GM19023 (cell line): ENCODE data around the gene ATXN7L1.
"Not testable (repeated sequence)": the region's sequence is repeated elsewhere in the genome, so short reads cannot be mapped to it uniquely, and the experiment has no call there.

ENCODE experiments used
- ATAC-seq: cut with Tn5 transposase; IDR thresholded peaks from one replicate; pipeline ENCODE4 v1.9.1; 2021; ENCODE audit warnings: mild to moderate bottlenecking, moderate library complexity; ENCODE audit not compliant: unreplicated experiment

The ATXN7L1 gene

DNA sequence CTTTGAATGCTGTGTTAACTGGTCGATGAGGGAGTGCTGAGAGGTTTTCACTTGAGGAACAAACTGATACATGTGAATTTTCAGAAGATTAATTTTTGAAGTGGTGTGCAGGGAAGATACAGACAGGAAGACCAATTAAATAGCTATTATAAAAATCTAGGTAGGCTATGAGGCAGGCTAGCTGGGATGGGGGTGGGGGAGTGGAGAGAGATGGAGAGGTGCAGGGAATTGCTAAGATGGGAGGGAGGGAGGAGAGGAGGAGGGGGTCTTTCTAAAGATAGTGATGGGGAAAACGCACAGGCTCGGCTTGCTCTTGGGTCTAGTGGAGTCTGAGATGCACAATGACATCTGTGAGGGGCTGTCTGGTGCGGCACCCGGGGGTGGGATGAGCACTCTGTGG lies 15.2 kb downstream of the ATXN7L1 start:
- ATAC-seq = no peak

DNA sequence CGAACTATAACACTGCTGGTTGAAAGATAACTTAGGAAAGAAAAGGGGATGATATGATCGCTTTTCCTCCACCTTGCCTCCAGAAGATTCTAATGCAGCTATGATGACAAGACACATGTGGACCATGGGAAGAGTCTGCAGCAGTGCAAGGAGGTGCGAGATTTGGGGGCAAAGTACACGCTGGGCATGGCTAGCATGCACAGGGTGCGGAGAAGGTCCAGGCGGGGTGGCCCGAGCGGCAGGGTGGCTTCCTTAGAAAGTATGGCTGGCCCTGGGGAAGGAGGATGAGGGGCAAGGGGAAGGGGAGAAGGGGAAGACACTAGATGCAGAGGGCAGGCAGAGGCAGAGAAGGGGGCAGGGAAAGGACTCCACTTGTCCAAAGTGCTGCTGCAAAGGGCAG lies 15.6 kb downstream of the ATXN7L1 start:
- no peak for ATAC-seq

DNA sequence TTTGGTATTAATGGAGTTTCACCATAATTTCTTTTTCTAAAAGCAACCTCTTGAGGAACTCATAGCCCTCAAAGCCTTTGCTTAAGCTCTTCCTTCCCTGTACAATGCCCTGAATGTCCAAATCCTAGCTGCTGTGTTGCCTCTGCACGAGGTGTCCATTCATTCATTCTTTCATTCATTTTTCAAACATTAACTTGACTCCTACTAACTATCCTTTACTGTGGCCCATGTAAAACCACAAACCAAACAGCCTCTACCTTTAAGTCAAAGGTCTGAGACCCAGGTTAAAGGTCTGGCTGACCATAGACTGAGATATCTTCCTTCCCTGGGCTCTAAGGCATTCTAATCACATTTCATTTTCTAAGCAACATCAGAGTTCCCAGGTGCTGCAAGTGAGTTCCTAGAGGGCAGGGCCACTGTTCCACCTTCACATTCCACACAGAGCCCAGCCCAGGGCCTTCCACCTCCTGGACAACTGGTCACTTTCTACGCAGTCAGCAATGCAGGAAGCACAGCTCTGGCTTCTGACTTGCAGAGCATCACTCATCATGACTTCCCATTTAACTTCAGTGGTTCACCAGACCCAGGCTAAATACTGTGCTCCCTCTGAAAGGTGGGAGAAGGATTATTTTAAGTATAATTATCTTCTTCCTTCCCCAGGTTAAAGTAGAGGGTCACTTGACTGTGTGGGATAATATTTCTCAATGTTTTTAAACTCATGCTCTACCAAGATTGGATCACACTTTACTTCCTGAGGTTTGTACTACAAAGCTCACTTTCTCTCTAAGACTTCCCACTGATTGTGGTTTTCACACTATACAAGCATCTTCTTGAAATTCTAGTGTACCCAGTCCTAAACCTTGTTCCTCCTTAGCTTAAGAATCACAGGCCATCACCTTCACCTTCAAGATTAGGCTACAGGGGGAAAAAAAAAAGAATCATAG lies 19.1 kb downstream of the ATXN7L1 start:
- ATAC-seq = no peak

GRCh38 chr7:105854498-105854897 lies 21.9 kb downstream of the ATXN7L1 start:
- no peak for ATAC-seq

DNA sequence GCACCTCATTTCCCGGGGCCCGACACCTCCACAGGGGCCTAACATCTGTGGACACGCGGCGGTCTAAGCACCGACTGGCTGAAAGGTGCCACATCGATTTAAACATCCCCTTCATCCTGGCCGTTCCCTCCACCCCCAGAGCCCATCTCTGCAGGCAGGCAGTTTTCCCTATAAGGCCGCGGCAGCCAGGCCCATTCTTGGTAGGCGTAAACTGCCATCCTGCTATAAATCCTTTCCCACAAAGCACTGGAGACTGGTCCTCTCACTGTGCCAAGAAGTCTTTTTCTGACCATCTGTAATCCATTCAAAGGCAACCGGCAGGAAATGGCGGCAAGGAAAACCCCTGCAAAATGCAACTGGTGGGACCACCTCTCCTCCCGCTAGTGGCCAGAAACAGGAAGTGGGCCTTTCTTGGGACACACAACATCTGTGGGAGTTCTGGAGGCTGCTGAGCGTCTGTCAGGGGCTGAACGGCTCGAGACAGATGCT lies 22.4 kb downstream of the ATXN7L1 start:
- ATAC-seq = no peak

DNA sequence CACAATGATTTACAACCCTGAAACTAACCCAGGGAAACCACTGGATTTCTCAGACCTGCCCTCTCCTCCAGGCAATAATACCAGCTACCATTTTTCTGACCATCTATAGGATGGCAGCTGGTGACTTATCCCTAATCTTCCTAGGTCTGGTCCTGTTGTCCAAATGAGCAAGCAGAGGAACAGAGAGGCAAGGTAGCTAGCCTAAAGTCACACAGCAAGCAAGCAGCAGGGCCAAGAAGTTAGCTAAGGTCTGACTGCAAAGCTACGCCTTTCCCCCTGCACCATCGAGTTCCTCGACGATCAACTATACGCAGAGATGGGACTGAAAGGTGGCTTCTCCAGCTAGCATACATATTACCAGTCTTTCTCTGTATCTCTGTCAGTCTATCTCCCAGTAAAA lies 25.3 kb downstream of the ATXN7L1 start:
- ATAC-seq = no peak

DNA sequence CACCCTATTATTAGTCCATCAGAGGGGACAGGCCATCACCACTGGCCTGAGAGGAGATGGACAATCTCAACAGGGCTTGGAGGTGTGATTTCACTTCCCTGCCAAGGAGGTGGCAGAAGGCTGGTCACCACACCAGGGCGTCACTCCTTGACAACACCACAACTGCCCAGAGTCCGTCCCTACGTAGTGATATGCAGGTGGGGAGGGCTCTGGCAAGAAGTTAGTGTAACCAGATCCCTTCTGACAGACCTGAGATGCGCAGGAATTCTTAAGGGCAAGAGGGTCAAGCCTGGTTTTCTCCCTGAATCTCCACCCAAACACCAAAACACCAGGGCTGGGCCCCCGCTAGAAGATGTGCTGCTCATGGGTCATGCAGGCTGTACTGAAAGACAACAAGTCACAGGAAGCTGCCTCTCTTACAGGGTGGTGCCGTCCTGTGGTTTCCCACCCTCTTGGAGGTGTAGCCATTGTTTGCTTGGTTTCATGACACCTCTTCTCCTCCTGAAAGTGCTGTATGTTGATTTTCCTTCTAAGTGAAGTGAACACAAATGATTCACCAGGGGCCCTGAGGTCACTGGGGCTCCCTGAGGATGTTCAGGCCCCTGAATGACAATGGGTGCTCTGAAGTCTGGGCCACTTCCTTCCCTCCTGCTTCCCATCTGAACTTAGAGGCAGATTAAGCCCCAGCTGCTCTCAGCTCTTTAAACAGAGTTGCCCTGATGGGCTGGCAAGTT lies 27.1 kb downstream of the ATXN7L1 start:
- no peak for ATAC-seq

DNA sequence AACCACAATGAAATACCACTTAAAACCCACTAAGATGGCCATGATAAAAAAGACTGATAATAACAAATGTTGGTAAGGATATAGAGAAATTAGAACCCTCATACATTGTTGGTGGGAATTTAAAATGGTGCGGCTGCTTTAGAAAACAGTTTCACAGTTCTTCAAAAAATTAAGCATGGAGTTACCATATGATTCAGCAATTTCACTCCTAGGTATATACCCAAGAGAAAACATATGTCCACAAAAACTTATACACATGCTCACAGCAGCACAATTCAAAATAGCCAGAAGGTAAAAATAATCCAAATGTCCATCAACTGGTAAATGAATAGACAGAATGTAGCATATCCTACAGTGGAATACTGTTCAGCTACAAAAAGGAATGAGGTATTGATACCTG lies 30.0 kb downstream of the ATXN7L1 start:
- no peak for ATAC-seq

DNA sequence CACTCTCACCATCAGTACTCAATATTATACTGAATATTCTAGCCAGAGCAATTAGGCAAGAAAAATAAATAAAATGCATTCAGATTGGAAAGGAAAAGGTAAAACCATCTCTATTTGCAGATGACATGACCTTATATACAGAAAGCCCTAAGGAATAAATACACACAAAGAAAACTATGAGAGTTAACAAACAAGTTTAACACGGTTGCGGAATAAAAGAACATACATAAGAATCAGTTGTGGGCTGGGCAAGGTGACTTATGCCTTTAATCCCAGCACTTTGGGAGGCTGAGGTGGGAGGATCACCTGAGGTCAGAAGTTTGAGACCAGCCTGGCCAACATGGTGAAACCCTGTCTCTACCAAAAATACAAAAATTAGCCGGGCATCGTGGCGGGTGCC lies 31.7 kb downstream of the ATXN7L1 start:
- ATAC-seq = not testable (repeated sequence)

DNA sequence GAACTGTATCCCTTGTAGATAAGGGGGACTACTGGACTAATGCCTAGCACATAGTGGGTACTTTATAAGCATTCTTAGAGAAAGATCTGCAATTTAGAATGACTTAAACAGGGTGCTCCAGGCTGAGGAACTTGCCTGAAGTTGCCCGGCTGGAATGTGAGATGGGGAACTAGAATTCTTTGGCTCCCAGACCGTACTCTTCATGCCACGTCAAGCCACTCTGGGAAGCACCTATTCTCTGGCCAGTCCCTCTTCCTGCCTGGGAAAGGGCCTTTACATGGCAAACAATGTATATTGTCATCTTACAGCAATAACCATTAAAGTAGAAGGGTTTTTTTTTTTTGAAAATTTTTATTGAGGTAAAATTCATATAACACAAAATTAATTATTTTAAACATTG lies 34.5 kb downstream of the ATXN7L1 start:
- no peak for ATAC-seq

GRCh38 chr7:105840981-105841749 lies 35.2 kb downstream of the ATXN7L1 start:
- no peak for ATAC-seq

DNA sequence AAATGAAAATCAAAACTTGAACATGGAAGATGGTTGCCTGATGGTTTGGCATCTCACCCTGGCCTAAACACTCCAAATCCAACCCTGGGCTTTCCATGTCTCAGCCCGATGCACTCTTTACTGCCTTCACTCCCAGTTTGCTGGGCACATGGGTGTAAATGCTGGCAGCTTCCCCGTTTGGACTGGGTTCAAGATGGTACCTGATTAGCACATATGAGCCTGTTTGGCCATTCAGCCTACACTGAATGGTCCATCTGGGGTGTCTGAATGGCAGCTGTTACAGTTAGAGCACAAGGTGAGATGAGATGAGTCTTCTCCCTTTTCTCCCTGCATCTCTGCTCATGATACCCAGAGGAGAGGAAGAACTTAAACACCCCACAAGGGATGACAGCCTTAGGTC lies 37.1 kb downstream of the ATXN7L1 start:
- no peak for ATAC-seq

GRCh38 chr7:105838627-105839231 lies 37.7 kb downstream of the ATXN7L1 start:
- no peak for ATAC-seq

DNA sequence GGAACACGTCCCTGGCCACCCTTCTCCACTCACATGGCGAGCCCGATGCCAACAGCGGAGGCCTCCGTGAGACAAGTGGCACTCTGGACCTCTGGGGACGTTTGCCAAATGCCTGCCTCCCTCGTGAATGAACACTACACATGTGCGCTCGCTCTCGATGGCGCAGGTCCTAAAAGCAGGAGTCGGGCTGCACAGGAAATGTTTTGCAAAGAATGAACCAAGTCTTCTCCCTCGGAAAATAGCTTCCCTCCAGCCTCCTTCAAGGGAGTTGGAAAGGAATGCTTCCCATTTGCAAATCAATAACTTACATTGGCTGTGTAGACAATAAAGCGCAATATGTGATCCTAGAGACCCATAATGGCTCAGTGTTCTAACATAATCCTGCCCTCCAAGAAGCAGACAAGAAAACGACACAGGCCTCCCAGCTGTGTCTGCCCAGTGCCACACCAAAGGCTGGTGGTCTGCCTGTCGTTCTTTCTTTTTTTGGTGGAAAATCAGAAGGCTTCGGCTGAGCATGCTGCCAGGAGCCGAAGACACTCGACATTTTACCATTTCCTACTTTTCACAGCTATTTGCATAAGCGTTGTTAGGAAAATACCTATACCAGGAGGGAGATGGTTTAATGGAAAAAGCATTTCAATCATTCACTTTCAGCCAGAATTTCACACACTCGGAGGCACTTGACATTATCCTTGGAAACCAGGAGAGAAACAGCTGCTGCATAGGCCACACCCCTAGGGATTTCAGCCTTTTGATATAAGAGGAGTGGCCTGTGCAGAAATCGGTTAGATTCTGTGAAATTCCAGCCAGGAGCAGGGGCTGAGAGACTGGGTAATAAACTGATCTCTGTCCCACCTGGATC lies 38.4 kb downstream of the ATXN7L1 start:
- ATAC-seq = no peak

GRCh38 chr7:105835441-105835840 lies 41.0 kb downstream of the ATXN7L1 start:
- no peak for ATAC-seq

GRCh38 chr7:105831824-105832535 lies 44.4 kb downstream of the ATXN7L1 start:
- ATAC-seq = no peak

- ATAC-seq = no peak
Observed at GRCh38 chr7:105831302-105831620, 45.1 kb downstream of the ATXN7L1 start.

DNA sequence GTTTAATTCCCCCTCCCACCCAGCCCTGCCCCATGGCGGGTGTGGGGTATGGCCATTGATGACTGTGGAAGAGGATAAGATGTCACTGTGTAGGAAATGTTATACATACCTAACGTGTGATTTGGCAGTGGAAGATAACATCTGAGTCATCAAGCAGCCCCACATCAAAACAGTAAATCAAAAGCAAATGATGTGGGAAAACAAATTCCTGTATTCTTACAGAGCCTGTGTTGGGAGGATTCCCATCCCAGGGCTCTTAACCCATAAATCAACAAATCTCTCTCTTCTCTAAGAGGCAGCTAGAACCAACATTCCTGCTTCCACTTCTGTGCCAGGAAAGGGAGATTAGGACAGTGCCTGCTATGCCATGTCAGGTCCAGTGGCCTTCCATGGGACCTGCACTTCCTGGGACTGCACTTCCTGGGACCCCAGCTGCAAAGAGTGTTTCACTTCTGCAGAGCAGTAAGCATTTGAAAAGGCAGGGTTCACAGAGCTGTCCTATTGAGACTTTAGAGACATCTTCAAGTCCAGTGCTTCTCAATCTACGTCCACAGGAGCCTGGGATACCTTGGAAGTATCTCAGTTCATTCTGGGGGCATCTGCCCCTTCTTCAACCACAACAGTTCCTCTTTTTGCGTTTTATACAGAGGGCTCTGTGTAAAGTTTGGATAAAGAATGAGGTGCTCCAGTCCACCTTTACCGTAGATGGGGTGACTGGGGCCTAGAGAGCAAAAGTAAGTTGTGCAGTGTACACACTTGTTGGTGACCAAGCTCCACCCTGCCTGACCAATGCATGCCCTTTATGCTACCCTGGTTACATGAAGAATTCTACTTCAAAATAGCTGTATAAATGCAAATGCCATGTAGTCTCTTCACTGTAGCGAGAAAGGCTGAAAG lies 45.7 kb downstream of the ATXN7L1 start:
- no peak for ATAC-seq
